ENCODE measurements around the gene MBNL3. TPM values are rescaled to one million over a fixed set of nuclear protein-coding genes. Genes with fewer than 3 reads are reported as not detected.
A peak's percentile ranks its signal among the peaks of the same experiment; 100 is the strongest.

The MBNL3 gene
- total RNA-seq, 2 donors from 2014 or later: 98.8 to 140 TPM

DNA sequence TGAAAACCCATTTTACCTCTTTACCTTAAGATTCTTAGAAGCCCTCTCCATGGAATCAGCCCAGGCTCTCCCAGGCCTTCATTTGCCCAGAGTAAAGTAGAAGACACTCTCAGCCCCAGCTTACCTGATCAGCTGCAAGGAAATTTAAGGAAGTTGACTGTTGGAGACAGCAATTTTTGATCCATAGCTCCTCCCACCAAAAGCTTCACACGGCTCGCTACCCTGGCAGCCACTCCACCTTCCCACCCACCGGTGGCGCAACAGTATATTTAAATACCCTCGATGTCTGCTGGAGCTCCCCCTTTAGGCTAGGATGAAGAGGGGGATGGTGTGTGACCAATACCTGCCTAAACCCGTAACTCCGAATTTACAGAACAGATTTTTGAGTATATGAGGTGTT, 75.4 kb downstream of the MBNL3 start:
- no peak for TF ChIP-seq CTCF (IDR thresholded peaks at IDR 0.05)

GRCh38 chrX:132412208-132412607, 76.6 kb downstream of the MBNL3 start:
- H3K36me3 ChIP-seq: no peaks in the 10 kb centered on the region
- no peaks in the 10 kb centered on the region for H3K4me1 ChIP-seq
- no peaks in the 10 kb centered on the region for H3K27me3 ChIP-seq
- DNase-seq (ENCODE audit: low spot score): no peak
- no peak overlapping the region for H3K4me3 ChIP-seq
- no peak overlapping the region for H3K27ac ChIP-seq
- no peak for TF ChIP-seq CTCF (IDR thresholded peaks at IDR 0.05)
- no peaks in the 10 kb centered on the region for H3K9me3 ChIP-seq

More for the DNA sequence above, 75.4 kb downstream of the MBNL3 start:
- no peaks in the 10 kb centered on the region for H3K9me3 ChIP-seq
- no peak for DNase-seq (ENCODE audit: low spot score)
- no peak overlapping the region for H3K27ac ChIP-seq
- no peak overlapping the region for H3K4me3 ChIP-seq
- no peaks in the 10 kb centered on the region for H3K27me3 ChIP-seq
- H3K4me1 ChIP-seq: no peaks in the 10 kb centered on the region
- no peaks in the 10 kb centered on the region for H3K36me3 ChIP-seq

DNA sequence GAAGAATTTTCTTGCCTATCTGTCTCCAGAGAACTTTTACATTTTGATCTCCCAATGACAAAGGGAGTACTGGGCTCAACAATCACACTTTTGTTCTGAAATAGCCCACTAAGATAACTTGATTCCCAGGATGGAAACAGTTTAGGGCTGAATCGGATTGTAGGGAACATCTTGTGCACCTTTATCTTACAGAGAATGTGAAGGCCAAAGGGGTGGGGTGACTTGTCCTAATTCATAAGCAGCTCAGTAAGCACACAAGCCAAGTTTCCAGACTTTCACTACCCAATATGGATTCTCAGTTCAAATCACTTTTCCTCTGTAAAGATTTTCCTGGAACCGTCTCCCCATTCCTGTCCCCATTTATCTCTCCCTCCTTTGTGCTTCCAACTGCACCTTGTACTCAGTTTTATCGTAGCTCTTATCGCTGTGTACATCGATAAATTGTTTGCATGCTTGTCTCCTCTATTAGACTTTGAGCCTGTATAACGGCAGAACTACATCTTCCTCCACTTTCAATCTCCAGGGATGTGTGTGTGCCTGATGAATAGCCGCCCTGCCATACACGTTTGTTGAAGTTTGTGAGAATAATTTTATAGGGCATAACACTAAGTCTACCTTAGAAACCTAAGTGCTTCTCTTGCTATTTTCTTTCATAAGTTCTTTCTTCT, 77.4 kb downstream of the MBNL3 start:
- no peaks in the 10 kb centered on the region for H3K9me3 ChIP-seq
- H3K27me3 ChIP-seq: no peaks in the 10 kb centered on the region
- H3K4me1 ChIP-seq: no peaks in the 10 kb centered on the region
- peak overlapping the region in 1 of 2 donors; percentile 25 for H3K4me3 ChIP-seq
- H3K36me3 ChIP-seq: no peaks in the 10 kb centered on the region
- H3K27ac ChIP-seq: no peak overlapping the region
- TF ChIP-seq CTCF (IDR thresholded peaks at IDR 0.05): no peak
- no peak for DNase-seq (ENCODE audit: low spot score)

- H3K36me3 ChIP-seq: no peaks in the 10 kb centered on the region
- TF ChIP-seq CTCF (IDR thresholded peaks at IDR 0.05): no peak
Measured at GRCh38 chrX:132409780-132410556, 78.9 kb downstream of the MBNL3 start.

DNA sequence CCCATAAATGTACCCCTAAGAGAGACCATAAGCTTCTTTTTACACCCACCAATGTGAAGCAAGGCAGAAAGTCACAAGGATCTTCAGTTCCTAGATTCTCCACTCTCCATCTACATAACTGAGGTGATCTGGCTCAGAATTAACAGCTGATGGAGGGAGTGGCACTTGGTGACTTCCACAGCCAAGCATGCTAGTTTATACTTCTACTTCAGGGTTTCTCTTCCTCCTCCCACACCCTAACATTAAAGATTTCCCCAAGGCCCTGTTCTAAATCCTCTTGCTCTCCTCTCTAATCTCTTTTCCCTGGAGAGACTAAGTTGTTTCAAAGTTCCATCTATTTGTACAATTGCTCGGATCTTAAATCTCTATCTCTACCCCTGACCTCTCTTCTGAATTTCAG, 81.1 kb downstream of the MBNL3 start:
- Histone ChIP-seq H3K9me3 (no peaks in the 10 kb centered on the region), H3K27me3 (no peaks in the 10 kb centered on the region), H3K36me3 (no peaks in the 10 kb centered on the region), H3K4me1 (no peaks in the 10 kb centered on the region), H3K27ac (no peak overlapping the region), H3K4me3 (no peak overlapping the region)
- no peak for DNase-seq (ENCODE audit: low spot score)
- no peak for TF ChIP-seq CTCF (IDR thresholded peaks at IDR 0.05)

More at GRCh38 chrX:132409780-132410556, 78.9 kb downstream of the MBNL3 start:
- Histone ChIP-seq H3K27ac (peak overlapping the region in 1 of 2 donors; percentile 29), H3K9me3 (no peaks in the 10 kb centered on the region), H3K4me1 (no peaks in the 10 kb centered on the region), H3K27me3 (no peaks in the 10 kb centered on the region), H3K4me3 (peak overlapping the region; percentile 22 to 25)
- DNase-seq (ENCODE audit: low spot score): no peak
